ENCODE results near the gene SNTG2. TPM values are rescaled to one million over a fixed set of nuclear protein-coding genes. Genes with fewer than 3 reads are reported as not detected.

Gene SNTG2
- total RNA-seq, 2 donors from 2014 or later: 4.1 to 11.9 TPM

DNA sequence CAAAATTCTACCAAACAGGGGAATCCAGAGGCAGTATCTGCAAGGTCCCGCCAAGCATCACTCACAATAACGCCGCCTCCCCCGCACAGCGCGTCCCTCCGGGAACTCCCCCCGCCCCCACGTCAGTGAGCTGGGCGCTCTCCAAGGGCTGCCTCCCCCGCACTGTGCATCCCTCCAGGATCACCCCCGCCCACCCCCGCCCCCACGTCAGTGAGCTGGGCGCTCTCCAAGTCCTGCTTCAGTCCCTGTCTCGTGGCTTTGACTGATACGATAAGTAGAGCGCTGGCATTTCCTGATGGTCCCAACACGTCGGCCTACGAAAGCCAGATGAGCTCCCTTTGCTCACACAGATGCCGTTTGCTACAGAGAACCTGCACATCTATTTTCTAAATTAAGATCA lies 331.9 kb downstream of the SNTG2 start:
- H3K36me3 Mint-ChIP-seq (ENCODE audit: low read depth): no peaks in the 10 kb centered on the region
- 78 to 96% methylated on average over 9 to 22 of the region's 22 CpGs for WGBS, 2 experiments (ENCODE audit: insufficient coverage in 1 of 2, insufficient read length in 1 of 2)
- peaks cover 5% of the 10 kb centered on the region for H3K4me1 Mint-ChIP-seq
- no peak for DNase-seq
- no peak overlapping the region for H3K27ac ChIP-seq (ENCODE audit: low read depth, low read length)
- TF ChIP-seq, protein P1, sequence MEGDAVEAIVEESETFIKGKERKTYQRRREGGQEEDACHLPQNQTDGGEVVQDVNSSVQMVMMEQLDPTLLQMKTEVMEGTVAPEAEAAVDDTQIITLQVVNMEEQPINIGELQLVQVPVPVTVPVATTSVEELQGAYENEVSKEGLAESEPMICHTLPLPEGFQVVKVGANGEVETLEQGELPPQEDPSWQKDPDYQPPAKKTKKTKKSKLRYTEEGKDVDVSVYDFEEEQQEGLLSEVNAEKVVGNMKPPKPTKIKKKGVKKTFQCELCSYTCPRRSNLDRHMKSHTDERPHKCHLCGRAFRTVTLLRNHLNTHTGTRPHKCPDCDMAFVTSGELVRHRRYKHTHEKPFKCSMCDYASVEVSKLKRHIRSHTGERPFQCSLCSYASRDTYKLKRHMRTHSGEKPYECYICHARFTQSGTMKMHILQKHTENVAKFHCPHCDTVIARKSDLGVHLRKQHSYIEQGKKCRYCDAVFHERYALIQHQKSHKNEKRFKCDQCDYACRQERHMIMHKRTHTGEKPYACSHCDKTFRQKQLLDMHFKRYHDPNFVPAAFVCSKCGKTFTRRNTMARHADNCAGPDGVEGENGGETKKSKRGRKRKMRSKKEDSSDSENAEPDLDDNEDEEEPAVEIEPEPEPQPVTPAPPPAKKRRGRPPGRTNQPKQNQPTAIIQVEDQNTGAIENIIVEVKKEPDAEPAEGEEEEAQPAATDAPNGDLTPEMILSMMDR (conservative IDR thresholded peaks at IDR 0.05): no peak
- H3K9me3 Mint-ChIP-seq: no peaks in the 10 kb centered on the region
- H3K4me1 ChIP-seq (ENCODE audit: control insufficient read depth, insufficient read depth, low read length): no peaks in the 10 kb centered on the region
- no peaks in the 10 kb centered on the region for H3K27me3 ChIP-seq (ENCODE audit: control insufficient read depth, insufficient read depth, low read length, poor library complexity, severe bottlenecking)
- no peaks in the 10 kb centered on the region for H3K36me3 ChIP-seq (ENCODE audit: control insufficient read depth, insufficient read depth, low read length)
- H3K27me3 Mint-ChIP-seq (ENCODE audit: insufficient read depth): no peaks in the 10 kb centered on the region
- H3K27ac Mint-ChIP-seq: no peak overlapping the region
- H3K9ac ChIP-seq (ENCODE audit: extremely low read depth, low read length, poor library complexity, severe bottlenecking): no peak overlapping the region
- no peak overlapping the region for H3K4me3 Mint-ChIP-seq
- H3K9me3 ChIP-seq (ENCODE audit: control insufficient read depth, low read length): no peaks in the 10 kb centered on the region
- no peak overlapping the region for H3K4me3 ChIP-seq (ENCODE audit: low read length)

DNA sequence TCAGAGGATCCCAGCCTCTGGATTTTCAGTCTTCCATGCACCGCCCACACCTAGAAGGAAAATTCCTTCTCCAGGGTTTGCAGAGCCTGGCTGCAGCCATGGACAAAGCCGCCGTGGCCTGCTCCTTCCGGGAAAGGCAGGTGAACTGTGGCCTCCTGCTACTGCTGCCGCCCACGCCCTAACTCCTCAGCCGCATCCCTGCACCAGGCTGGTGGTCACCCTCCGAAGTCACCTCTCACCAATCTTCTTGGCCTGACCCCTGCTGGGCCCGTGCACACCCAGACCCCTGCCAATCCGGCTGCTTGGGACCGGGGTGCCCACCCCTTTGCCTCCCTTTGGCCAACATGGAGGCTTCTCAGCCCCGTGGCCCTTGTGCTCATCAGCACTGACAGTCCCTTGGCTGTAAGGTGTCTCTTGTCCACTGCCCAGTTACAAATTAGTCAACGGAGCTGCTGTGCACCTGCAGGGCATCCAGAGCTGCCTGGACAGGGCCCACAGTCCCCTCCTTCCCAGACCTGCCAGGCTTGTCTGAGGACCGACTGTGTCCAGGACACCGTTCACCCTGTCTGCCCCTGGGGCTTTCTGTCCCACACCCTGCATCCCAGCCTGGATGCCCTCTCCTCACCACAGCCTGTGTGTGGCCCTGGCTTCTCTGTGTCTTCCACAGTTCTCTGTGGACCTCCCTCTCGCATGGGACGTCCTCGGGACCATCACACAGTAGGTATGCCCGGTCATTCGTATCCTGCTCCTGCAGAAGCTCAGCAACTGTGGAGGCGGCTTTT lies 332.6 kb downstream of the SNTG2 start:
- no peak overlapping the region for H3K4me3 Mint-ChIP-seq
- H3K9ac ChIP-seq (ENCODE audit: extremely low read depth, low read length, poor library complexity, severe bottlenecking): no peak overlapping the region
- H3K36me3 Mint-ChIP-seq (ENCODE audit: low read depth): no peaks in the 10 kb centered on the region
- H3K4me1 Mint-ChIP-seq: peaks cover 5% of the 10 kb centered on the region
- no peaks in the 10 kb centered on the region for H3K9me3 ChIP-seq (ENCODE audit: control insufficient read depth, low read length)
- H3K27ac ChIP-seq (ENCODE audit: low read depth, low read length): no peak overlapping the region
- no peak overlapping the region for H3K27ac Mint-ChIP-seq
- H3K4me3 ChIP-seq (ENCODE audit: low read length): no peak overlapping the region
- TF ChIP-seq, protein P1 (conservative IDR thresholded peaks at IDR 0.05): no peak
- 86 to 88% methylated on average over 8 to 21 of the region's 21 CpGs for WGBS, 2 experiments (ENCODE audit: insufficient coverage in 1 of 2, insufficient read length in 1 of 2)
- no peaks in the 10 kb centered on the region for H3K27me3 Mint-ChIP-seq (ENCODE audit: insufficient read depth)
- H3K36me3 ChIP-seq (ENCODE audit: control insufficient read depth, insufficient read depth, low read length): no peaks in the 10 kb centered on the region
- H3K27me3 ChIP-seq (ENCODE audit: control insufficient read depth, insufficient read depth, low read length, poor library complexity, severe bottlenecking): no peaks in the 10 kb centered on the region
- H3K9me3 Mint-ChIP-seq: no peaks in the 10 kb centered on the region
- no peak for DNase-seq
- no peaks in the 10 kb centered on the region for H3K4me1 ChIP-seq (ENCODE audit: control insufficient read depth, insufficient read depth, low read length)

DNA sequence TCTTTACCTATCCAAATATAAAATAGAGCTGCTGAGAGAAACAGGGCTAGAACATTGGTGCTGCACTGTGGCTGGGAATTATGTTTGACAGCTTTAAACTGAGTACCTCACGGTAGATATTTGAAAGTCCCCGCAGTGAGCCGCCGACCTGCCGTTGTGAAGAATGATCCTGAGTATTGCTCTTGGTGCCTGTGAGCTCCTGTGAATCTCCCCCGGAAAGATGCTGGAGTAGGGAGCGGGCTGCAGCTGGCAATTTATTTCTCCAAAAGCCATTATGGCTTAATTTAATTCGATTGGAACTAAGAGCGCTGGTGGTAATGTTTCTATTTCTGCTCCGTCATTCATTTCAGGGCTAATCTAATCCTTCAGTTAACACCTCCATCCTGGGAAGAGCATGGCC lies 333.2 kb downstream of the SNTG2 start:
- H3K9ac ChIP-seq (ENCODE audit: extremely low read depth, low read length, poor library complexity, severe bottlenecking): no peak overlapping the region
- no peaks in the 10 kb centered on the region for H3K36me3 ChIP-seq (ENCODE audit: control insufficient read depth, insufficient read depth, low read length)
- H3K9me3 Mint-ChIP-seq: no peaks in the 10 kb centered on the region
- no peaks in the 10 kb centered on the region for H3K9me3 ChIP-seq (ENCODE audit: control insufficient read depth, low read length)
- no peak overlapping the region for H3K4me3 ChIP-seq (ENCODE audit: low read length)
- no peaks in the 10 kb centered on the region for H3K27me3 ChIP-seq (ENCODE audit: control insufficient read depth, insufficient read depth, low read length, poor library complexity, severe bottlenecking)
- no peak overlapping the region for H3K27ac Mint-ChIP-seq
- H3K4me3 Mint-ChIP-seq: no peak overlapping the region
- TF ChIP-seq, protein P1 (conservative IDR thresholded peaks at IDR 0.05): no peak
- DNase-seq: no peak
- no peaks in the 10 kb centered on the region for H3K27me3 Mint-ChIP-seq (ENCODE audit: insufficient read depth)
- 94 to 96% methylated on average over 9 to 10 of the region's 10 CpGs for WGBS, 2 experiments (ENCODE audit: insufficient coverage in 1 of 2, insufficient read length in 1 of 2)
- H3K27ac ChIP-seq (ENCODE audit: low read depth, low read length): no peak overlapping the region
- no peaks in the 10 kb centered on the region for H3K36me3 Mint-ChIP-seq (ENCODE audit: low read depth)
- no peaks in the 10 kb centered on the region for H3K4me1 ChIP-seq (ENCODE audit: control insufficient read depth, insufficient read depth, low read length)
- H3K4me1 Mint-ChIP-seq: peaks cover 5% of the 10 kb centered on the region

Data from endodermal cell (in vitro differentiated cells).